Left renal pelvis (tissue), 4 donors: ENCODE results near the gene RBM20. TPM values are rescaled to one million over a fixed set of nuclear protein-coding genes. Genes with fewer than 3 reads are reported as not detected.
"Not testable (repeated sequence)": the region's sequence is repeated elsewhere in the genome, so short reads cannot be mapped to it uniquely, and the experiment has no call there.

Experiments used
- DNase-seq, 4 donors: peaks; one replicate each; pipeline ENCODE4 v3.0.0-alpha.2; 2013; ENCODE audit warnings: low read depth in 4 of 4, low spot score in 3 of 4
- polyA plus RNA-seq, 4 donors: library from polyadenylated mRNA; unstranded; fragments of 120-200 nt; gene quantifications; one replicate each; pipeline ENCODE4 v1.2.1, GENCODE V29; 2013; ENCODE audit not compliant: insufficient read length in 4 of 4

Gene RBM20
- polyA plus RNA-seq, 4 donors, result 2.1 to 7.0 (median 5.1) TPM

DNA sequence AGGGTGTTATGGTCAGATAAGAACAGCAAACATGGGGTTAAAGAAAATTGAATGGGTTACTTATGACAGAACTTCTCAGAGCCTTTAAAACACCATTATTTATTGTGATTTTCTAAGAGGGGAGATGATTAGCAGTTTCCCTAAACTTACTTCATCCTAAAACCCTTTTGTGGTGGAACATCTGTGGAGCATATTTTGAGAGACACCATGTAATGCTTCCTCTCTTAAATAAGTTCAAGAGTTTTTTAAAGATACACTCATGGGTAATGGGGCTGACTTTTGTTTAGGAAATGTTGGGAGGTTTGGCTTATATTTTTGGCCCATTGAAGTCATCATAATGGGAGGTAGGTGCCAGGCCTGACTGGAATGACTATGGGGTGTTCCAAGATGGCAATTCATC, 219.2 kb downstream of the RBM20 start:
- no peak for DNase-seq

DNA sequence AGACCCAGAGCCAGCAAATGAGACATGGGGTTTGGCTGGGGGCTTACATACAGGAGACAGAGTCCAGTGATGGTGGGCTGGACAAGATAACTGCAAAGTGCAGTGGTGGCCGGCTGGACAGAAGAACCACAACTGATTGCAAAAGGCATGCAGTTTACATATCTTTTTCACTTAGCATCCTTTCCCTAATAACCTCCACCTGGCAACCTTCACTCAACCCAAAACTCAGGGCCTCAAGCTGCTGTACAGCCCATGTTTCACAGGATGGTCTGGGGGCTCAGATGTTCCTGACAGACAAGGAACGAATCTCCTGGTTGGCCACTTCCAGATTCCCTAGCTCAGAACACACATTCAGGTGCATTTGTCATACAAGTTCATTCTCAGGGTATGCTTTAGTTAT, 219.8 kb downstream of the RBM20 start:
- no peak for DNase-seq

DNA sequence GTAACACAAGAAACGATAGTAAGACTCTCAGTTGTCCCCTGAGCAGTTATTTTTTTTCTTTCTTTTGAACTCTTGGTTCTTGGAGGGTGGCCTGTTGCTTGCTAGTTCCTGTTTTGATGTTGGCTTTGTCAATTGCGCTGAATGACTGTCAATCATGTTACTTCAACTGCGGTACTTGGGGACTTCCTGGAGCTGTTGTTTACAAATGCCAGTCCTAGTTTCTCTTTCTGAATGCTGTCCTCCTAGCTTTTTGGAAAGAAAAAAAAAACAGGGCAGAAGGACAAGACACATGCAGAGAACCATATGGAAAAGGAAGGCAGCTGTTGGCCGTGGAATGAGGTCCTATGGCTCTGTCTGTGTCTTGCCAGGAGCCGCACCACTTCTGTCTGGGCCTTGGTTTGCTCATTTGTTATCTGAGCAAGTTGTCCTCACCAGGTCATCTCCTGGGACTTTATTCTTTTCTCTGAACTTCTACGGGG, 220.6 kb downstream of the RBM20 start:
- no peak for DNase-seq

DNA sequence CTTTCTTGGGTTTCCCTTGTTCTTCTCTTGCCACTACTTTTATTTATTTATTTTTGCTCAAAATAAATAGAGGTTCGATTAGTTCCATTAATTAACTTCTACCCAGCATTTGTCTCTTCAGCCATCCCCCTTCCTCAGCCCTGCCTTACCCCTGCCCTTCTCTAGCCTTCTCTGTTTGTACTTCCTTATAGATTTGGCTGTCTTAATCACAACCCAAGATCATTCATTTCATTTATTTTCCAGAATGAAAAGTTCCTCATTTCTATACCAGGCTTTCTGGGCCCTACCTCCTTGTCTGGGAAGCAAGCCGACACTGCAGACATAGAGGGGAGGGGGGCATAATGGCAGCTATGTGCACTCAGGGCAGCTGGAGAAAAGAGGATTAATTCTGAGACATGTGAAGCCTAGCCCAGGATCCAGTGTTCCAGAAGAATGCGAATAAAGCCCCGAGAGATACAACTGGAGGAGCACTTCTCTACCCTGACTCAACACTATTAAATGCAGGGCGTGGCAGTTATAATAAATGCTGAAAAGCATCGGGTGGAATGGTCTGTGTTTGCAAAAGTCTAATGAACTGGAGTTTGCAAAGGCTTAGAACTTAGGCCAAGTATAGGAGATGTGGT, 221.2 kb downstream of the RBM20 start:
- no peak for DNase-seq

DNA sequence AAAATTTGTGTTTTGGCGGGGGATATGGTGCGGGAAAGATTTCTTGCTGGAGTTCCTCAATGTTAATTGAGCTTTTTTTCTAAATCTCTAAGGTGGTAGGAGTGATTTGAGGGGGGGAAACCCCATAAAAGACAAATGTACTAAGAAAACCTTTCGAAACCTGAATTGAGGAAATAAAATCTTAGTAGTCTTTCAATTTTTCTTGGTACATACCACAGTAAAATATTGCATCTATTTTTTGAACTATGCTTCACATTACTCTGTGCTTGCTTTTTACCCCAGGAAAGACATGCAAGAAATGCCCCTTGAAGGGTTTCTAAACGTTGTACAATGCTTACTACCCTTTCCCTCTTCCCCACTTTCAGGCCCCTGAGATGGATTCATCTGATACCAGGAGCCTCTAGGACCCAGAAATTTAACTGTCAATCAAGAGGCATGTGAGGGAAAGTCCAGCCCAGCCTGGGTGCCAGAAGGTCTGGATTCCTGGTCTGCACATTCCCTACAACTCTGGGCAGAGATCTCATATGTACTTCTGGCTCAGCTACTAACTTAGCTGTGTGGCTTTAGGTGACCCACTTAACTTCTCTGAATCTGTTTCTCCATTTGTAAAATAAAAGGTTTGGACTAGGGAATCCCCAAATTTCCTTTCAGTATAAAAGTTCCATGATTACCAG, 221.8 kb downstream of the RBM20 start:
- no peak for DNase-seq

DNA sequence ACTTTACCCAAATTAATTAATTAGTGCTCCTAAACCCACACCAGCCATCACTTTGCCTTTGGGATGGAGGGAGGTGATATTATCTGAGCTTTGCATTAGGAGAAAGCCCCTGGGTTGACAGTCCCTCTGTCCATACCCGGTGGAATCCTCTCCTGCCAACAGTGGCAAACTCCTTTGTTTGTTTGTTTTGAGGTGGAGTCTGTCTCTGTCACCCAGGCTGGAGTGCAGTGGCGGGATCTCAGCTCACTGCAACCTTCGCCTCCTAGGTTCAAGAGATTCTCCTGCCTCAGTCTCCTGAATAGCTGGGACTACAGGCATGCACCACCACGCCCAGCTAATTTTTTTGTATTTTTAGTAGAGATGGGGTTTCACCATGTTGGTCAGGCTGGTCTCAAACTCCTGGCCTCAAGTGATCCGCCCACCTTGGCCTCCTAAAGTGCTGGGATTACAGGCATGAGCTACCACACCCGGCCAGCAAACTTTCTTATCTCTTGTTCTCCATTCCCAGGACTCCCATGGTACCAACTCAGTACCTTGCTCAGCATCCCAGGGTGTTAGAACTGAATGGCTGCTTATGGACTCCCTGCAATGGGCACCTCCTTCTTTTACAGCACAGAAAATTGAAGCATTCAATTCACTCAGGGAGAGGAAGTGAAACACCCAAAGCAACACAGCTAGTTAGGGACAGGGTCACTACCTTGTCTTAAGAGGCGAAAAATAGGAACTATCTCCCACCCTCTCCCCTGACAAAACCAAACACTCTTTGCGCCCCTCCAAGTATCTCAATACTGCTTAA, 223.1 kb downstream of the RBM20 start:
- DNase-seq, result not testable (repeated sequence)

DNA sequence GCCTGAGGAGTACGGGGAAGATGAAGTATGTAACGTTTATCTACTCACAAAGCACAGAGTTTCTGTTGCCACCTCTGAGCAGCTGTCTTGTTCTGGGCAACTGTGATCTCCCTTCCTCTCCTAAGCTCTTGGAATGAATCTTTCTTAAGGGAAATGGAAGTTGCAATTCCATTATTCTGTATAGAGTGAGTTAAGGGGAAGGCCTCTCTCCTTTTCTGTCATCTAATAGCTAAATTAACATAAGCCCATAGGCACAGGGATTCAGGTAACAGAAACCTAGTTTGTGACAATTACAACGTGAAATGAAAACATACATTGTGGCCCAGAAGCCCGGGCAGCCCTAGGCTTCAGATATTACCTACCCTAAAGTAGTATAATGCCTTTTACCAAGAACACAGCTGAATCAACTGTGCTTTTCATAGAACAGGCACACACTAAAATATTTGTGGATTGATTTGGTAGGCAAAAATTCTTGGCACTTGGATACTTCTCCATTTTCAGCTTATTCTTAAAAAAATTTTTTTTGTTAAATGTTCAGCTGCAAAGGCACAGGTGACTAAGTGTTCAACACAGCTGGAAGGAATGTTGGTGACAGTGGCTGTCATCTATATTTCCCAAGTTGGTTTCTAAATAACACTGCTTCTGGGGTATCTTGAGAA, 223.8 kb downstream of the RBM20 start:
- DNase-seq, result no peak

DNA sequence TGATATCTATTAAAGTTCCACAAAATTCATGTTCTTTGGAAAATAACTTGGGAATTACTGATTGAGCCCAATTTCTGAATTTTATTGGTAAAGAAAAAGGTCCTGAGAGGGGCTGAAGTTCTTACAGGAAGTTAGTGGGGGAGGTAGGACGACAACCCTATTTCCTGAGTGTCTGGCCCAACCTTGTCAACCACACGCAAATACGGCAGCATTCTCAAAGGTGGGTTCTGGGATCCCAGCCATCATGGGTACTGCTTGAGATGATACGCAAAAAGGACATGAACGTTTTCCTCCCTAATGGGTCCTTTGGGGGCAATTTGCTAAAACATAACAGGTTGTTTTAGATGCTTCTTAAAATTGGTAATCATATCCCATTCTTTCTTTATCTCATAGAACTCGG, 224.8 kb downstream of the RBM20 start:
- no peak for DNase-seq

DNA sequence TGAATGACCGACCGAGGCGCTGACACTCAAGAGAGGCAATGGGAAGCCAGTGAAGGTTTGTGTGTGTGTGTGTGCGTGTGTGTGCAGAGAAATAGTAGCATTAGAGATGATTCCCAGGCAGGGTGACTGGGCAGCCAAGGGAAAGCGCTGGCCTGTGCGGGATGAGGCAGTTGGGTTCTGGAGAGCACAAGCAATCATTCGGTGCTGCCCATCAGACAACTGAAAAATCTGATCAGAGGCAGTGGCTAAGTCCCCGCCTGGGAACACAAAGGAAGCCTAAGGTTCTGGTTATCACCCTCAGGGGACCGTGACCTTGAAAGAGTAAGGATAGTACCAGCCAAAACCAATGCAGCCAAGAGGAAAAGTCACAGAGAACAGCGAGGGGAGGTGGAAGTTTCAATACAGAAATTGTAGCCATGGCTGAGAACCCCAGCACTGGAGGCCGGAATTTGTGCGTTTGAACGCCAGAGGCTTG, 226.7 kb downstream of the RBM20 start:
- DNase-seq, result no peak

DNA sequence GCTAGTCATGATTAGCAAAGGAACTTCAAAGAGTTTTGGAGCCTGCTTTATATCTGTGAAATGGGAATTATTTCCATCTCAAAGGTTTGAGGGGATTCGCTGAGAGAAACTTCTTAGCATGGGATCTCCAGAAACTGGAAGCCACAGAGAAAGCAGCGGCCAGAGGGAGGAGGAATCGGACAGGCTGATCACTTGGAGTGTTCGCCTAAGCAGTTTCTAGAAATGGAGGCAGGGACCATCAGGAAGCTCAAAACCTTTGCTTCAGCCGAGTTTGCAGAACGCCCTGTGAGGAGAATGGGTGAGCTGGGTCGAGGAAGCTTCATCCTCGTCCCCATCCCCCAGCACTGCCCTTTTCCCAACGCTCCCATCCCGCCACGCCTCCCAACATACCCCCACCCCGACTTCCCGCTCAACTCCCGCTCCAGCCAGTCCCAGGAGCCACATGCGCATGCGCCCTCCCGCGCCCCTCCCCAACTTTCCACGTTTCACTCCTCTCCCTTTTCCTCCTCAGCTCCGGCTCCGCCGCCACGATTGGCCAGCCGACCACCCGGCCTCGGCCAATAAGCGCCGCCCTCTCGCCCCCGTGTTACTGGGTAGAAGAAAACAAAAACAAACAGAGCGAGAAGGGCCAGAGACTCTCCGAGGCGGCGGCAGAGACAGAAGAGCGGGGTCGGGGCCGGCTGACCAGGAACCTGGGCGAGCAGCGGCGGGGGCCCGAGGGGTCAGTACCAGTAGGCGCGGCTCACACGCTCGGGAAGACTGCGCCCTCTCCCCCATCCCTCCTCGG, 227.4 kb downstream of the RBM20 start, which contains the start of gene PDCD4:
Gene PDCD4, plus strand, starts transcription at position 631 of the 787 bp plus-strand sequence. CDS start 4,100 bp downstream, outside the sequence.
- DNase-seq, result peak; percentile 98 to 99 (median 98)

DNA sequence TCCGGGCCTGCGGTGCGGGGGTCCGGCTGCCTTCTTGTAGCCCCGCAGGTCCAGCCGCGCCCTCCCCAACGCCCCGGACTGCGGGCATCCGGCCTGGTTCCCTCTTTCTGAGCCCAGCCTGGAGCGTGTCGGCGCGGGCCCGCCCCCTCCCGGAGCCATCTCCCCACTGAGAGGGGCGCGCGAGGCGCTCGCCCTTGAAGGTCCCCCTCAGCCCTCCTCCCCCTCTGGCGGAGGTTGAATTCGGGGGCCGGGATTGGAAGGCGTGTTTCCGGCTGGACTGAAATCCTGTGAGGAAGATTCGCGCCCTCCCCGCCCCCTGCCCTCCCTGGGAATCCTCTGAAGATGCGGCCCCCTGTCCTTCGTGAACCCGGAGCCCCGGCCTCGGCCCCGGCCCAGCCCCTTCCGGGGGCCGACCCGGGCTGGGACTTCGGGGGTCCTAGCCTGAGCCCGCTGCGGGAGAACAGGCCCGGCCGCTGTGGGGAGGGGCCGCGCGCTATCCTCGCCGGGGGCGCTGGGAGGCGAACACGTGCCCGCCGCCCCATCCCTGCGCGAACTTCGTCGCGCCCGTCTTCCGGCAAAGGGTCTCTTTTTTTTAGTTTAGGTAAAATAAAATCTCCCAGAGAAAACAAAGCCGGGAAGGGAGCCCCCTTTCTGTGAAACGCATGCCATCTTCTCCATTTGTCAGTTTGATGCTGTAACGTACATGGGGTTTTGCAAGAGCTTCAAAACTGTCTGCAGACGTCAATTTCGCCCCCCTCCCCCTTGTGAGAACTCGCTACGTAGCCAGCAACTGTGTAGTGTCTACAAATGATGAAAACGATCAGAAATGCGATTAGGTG, 228.2 kb downstream of the RBM20 start:
- peak; percentile 60 to 67 (median 64) for DNase-seq

DNA sequence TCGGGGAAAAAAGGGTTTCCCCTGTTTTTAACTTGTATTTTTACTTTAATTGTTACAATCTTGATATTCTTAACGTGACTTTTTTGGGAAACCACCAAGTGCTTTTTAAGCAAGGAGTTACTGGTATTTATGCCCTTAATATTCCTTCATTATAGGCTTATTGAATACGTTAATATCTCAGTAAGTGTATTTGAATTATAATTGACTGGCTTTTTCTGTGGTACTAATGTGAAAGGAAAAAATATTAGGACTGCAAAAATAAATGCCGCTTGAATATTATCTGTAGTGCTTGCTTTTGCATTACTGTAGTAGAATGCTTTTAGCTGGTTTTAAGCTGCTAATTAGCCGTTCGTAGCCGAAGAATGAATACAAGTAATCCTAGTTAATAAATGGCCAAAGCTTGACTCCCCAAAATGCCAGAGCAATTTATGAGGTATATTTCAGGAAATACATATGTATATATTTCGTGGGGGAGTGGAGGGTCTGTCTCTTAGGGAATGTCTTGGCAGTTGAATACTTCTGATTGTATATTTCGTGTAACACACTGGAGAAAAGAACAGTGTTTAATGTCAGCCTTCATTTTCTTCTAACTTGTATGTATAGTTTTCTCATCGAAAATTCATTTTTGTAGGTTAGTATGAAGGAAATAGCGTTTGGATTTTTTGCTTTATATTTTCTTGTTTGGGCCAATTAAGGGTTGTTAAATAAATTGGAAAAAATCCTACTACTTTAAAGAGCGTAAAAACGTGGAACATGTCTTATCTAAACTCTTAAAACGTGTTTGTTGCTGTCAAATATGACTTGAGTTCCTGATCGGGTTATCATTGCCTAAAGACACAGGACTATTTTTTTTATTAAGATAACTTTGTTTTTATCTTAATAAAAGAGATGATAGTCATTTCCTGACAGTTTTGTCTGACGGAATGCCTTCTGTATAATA, 229.1 kb downstream of the RBM20 start:
- no peak for DNase-seq

DNA sequence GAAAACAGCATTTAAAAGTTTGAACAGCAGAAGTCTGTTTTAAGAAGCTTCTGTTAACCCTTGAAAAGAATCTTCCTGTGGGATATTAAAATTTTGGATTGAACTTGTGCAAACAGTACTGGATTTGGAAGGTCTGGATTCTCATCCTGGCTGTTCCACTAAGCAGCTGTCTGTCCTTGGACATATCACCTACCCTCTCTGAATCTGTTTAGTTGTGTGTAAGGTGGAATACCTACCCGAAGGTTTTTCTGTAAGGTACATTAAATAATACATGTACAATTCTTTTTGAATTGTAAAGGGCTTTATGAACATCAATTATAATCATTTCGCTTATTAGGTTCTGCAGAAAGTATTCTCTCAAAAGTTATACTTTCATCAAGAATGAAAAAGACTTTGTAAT, 229.8 kb downstream of the RBM20 start:
- no peak for DNase-seq

DNA sequence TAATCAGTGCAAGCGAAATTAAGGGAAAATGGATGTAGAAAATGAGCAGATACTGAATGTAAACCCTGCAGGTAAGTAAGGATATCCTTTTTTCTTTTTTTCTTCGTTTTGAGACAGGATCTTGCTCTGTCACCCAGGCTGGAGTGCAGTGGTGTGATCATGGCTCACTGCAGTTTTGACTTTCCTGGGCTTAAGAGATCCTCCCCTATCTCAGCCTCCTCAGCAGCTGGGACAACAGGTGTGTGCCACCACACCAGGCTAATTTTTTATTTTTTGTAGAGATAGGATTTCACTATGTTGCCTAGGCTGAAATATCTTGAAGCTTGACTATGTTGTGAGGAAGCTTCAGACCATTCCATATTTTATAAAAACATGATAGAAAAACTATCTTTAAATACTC, 231.9 kb downstream of the RBM20 start:
- no peak for DNase-seq

DNA sequence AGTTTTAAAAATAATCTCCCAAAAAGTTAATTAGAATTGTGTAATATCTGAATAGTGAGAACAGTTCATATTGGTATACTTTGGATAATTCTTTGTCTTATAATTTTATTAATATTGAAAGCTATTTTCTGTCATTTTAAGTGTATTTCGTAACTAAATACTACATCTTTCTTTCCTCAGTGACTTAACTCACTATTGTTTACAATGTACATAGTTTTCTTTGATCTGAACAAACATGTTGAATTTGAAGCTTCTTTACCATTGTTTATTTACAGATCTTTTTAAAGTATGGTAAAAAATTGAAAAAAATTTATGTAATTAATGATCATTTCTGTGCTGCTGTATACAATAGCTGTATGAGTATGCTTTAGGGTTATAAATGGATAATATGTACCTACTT, 232.7 kb downstream of the RBM20 start:
- no peak for DNase-seq

DNA sequence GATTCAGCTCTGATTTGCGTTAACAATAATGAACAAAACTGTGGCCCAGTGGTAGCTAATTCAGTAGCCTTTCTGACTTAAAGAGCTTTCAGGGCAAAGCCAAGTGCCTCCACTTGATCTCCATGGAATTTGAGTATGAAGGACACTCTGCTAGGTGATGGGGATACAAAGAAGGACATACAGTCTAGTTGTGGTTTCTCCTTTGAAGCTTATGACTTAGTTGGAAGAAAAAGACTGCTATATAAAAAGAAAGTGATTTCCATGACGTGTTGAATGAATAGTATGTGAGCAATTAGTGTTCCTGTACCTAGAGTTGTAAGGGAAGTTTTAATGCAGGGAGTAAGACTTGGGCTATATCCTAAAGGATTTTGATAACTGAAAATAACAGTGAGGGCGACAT, 235.9 kb downstream of the RBM20 start:
- no peak for DNase-seq

DNA sequence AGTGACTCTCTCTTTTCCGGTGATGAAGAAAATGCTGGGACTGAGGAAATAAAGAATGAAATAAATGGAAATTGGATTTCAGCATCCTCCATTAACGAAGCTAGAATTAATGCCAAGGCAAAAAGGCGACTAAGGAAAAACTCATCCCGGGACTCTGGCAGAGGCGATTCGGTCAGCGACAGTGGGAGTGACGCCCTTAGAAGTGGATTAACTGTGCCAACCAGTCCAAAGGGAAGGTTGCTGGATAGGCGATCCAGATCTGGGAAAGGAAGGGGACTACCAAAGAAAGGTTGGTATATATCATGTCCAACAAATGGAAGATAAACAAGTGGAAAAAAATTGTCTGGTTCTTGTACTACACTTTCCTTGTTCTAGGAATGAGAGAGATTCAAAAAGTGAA, 237.1 kb downstream of the RBM20 start:
- no peak for DNase-seq

DNA sequence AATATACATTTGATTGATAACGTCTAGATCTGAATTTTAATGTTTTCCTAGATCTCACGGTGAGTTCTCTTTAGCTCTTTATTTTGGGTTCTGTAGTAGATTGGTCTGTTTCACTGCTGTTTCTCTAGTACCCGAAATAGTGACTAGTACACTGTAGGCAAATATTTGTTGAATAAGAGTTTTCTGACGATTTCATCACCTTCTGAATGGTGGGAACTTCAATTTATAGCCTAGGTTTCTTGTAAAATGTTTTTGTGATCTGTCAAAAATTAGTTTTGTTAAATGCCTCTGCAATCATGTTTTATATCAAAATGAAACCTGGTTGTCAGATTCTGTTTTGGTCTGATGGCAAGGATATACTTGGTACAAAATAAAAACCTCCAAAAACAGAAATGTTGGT, 237.8 kb downstream of the RBM20 start:
- no peak for DNase-seq
